CD4-positive, CD25-positive, alpha-beta regulatory T cell (primary cell): ENCODE results near the gene S100A12. TPM values are rescaled to one million over a fixed set of nuclear protein-coding genes. Genes with fewer than 3 reads are reported as not detected.

Experiments used
- ATAC-seq, 2 donors: fragments of 150-1000 bp; cut with Tn5 transposase; one replicate each; pipeline ENCODE4 v1.10.0; 2021; ENCODE audit warnings: low read depth in 2 of 2, moderate number of reproducible peaks in 2 of 2, moderate library complexity in 1 of 2
- DNase-seq, 3 donors: peaks; one replicate each; pipeline versions ENCODE4 v3.0.0 to v3.0.0-alpha.2; 2012 to 2022; ENCODE audit warnings: mixed read lengths in 1 of 3
- H3K27ac ChIP-seq: one replicate; pipeline ENCODE4 v1.7.0; 2013; ENCODE audit warnings: mild to moderate bottlenecking, low read length; ENCODE audit not compliant: insufficient read depth, poor library complexity, severe bottlenecking
- H3K27me3 ChIP-seq: one replicate; pipeline ENCODE4 v1.7.0; 2013; ENCODE audit warnings: low read length; ENCODE audit not compliant: control insufficient read depth, insufficient read depth
- H3K36me3 ChIP-seq: one replicate; pipeline ENCODE4 v1.7.0; 2013; ENCODE audit warnings: mild to moderate bottlenecking, low read length, moderate library complexity; ENCODE audit not compliant: control insufficient read depth, insufficient read depth
- H3K4me1 ChIP-seq: 2 replicates; pipeline ENCODE4 v1.7.0; 2013; ENCODE audit warnings: mild to moderate bottlenecking, low read length; ENCODE audit not compliant: insufficient read depth, control insufficient read depth, poor library complexity, severe bottlenecking
- H3K4me3 ChIP-seq: one replicate; pipeline ENCODE4 v1.7.0; 2013; ENCODE audit warnings: low read depth, mild to moderate bottlenecking, low read length, moderate library complexity
- H3K9me3 ChIP-seq, 2 experiments: 1 replicate in 1 of 2; 2 replicates in 1 of 2; pipeline ENCODE4 v1.7.0; 2013; ENCODE audit warnings: low read length in 2 of 2, mild to moderate bottlenecking in 1 of 2, moderate library complexity in 1 of 2; ENCODE audit not compliant: control insufficient read depth in 2 of 2
- H3K27ac Mint-ChIP-seq, 3 donors: one replicate each; pipeline ENCODE4 v1.8.0; 2020 to 2022; ENCODE audit warnings: mild to moderate bottlenecking in 3 of 3, mixed read lengths in 3 of 3, moderate library complexity in 2 of 3
- H3K27me3 Mint-ChIP-seq: one replicate; pipeline ENCODE4 v1.8.0; 2022; ENCODE audit warnings: mild to moderate bottlenecking, mixed read lengths
- H3K36me3 Mint-ChIP-seq: one replicate; pipeline ENCODE4 v1.8.0; 2020; ENCODE audit warnings: mixed read lengths
- H3K4me1 Mint-ChIP-seq, 4 donors: one replicate each; pipeline ENCODE4 v1.8.0; 2020 to 2022; ENCODE audit warnings: mixed read lengths in 4 of 4, mild to moderate bottlenecking in 1 of 4
- H3K4me3 Mint-ChIP-seq, 4 donors: one replicate each; pipeline ENCODE4 v1.8.0; 2020 to 2022; ENCODE audit warnings: mild to moderate bottlenecking in 4 of 4, mixed read lengths in 4 of 4, moderate library complexity in 3 of 4
- H3K9me3 Mint-ChIP-seq, 7 donors: one replicate each; pipeline ENCODE4 v1.8.0; 2020 to 2022; ENCODE audit warnings: mixed read lengths in 7 of 7, mild to moderate bottlenecking in 3 of 7, moderate library complexity in 2 of 7
- polyA plus RNA-seq, 4 donors: library from polyadenylated mRNA; unstranded; fragments of 300-500 nt; fragmentation: Illumina TruSeq; gene quantifications; one replicate each; pipeline ENCODE4 v1.2.3, GENCODE V29; 2021
- total RNA-seq: library from RNA; stranded (reverse); gene quantifications from one replicate; pipeline ENCODE4 v1.2.3, GENCODE V29; 2022

The S100A12 gene
- total and polyA plus RNA-seq, 5 donors from 2014 or later, result 0.51 to 2.2 TPM; not detected in 3

GRCh38 chr1:153364156-153364555, 11.3 kb downstream of the S100A12 start:
- ATAC-seq, result no peak
- H3K27me3 Mint-ChIP-seq, result peaks cover 9% of the 10 kb centered on the region

GRCh38 chr1:153363641-153364040, 11.8 kb downstream of the S100A12 start:
- Histone ChIP-seq H3K27me3 (no peaks in the 10 kb centered on the region), H3K4me3 (no peak overlapping the region), H3K27ac (no peak overlapping the region), H3K36me3 (no peaks in the 10 kb centered on the region), H3K9me3 (no peaks in the 10 kb centered on the region), H3K4me1 (no peaks in the 10 kb centered on the region)
- Mint-ChIP-seq H3K9me3 (no peaks in the 10 kb centered on the region), H3K27ac (no peak overlapping the region), H3K4me1 (no peaks in the 10 kb centered on the region), H3K27me3 (peaks cover 9% of the 10 kb centered on the region), H3K36me3 (no peaks in the 10 kb centered on the region), H3K4me3 (no peak overlapping the region)
- no peak for ATAC-seq
- no peak for DNase-seq

More at GRCh38 chr1:153364156-153364555, 11.3 kb downstream of the S100A12 start:
- Histone ChIP-seq H3K4me1 (no peaks in the 10 kb centered on the region), H3K27ac (no peak overlapping the region), H3K9me3 (no peaks in the 10 kb centered on the region), H3K27me3 (no peaks in the 10 kb centered on the region), H3K4me3 (no peak overlapping the region), H3K36me3 (no peaks in the 10 kb centered on the region)
- H3K4me3 Mint-ChIP-seq, result no peak overlapping the region
- H3K36me3 Mint-ChIP-seq, result no peaks in the 10 kb centered on the region
- no peak overlapping the region for H3K27ac Mint-ChIP-seq
- H3K4me1 Mint-ChIP-seq, result no peaks in the 10 kb centered on the region
- DNase-seq, result no peak
- no peaks in the 10 kb centered on the region for H3K9me3 Mint-ChIP-seq

- H3K36me3 Mint-ChIP-seq, result no peaks in the 10 kb centered on the region
- no peaks in the 10 kb centered on the region for H3K9me3 Mint-ChIP-seq
- no peak overlapping the region for H3K4me3 Mint-ChIP-seq
- Histone ChIP-seq H3K4me1 (peaks cover 6% of the 10 kb centered on the region), H3K4me3 (no peak overlapping the region), H3K36me3 (no peaks in the 10 kb centered on the region), H3K27ac (no peak overlapping the region), H3K9me3 (no peaks in the 10 kb centered on the region), H3K27me3 (no peaks in the 10 kb centered on the region)
- no peak overlapping the region for H3K27ac Mint-ChIP-seq
- H3K4me1 Mint-ChIP-seq, result peaks cover 0 to 10% (median 2%) of the 10 kb centered on the region in 4 donors
- ATAC-seq, result no peak
- H3K27me3 Mint-ChIP-seq, result peaks cover 9% of the 10 kb centered on the region
- DNase-seq, result no peak
These were observed 13.1 kb downstream of the S100A12 start for GRCh38 chr1:153362187-153362775.

GRCh38 chr1:153361480-153362109, 13.8 kb downstream of the S100A12 start:
- no peaks in the 10 kb centered on the region for H3K36me3 ChIP-seq
- Mint-ChIP-seq H3K4me3 (no peak overlapping the region), H3K27me3 (peaks cover 9% of the 10 kb centered on the region), H3K4me1 (peaks cover 0 to 13% (median 3%) of the 10 kb centered on the region in 4 donors), H3K36me3 (no peaks in the 10 kb centered on the region), H3K9me3 (no peaks in the 10 kb centered on the region), H3K27ac (peak overlapping the region in 1 of 3 donors; percentile 15)
- H3K4me3 ChIP-seq, result no peak overlapping the region
- no peaks in the 10 kb centered on the region for H3K27me3 ChIP-seq
- DNase-seq (no peak), ATAC-seq (no peak)
- peaks cover 6% of the 10 kb centered on the region for H3K4me1 ChIP-seq
- no peaks in the 10 kb centered on the region for H3K9me3 ChIP-seq
- H3K27ac ChIP-seq, result no peak overlapping the region

GRCh38 chr1:153360592-153361479, 14.6 kb downstream of the S100A12 start:
- no peak overlapping the region for H3K4me3 Mint-ChIP-seq
- peaks cover 0 to 13% (median 3%) of the 10 kb centered on the region in 4 donors for H3K4me1 Mint-ChIP-seq
- H3K4me1 ChIP-seq, result peaks cover 6% of the 10 kb centered on the region
- H3K27me3 ChIP-seq, result no peaks in the 10 kb centered on the region
- no peaks in the 10 kb centered on the region for H3K9me3 ChIP-seq
- peaks cover 4% of the 10 kb centered on the region for H3K27me3 Mint-ChIP-seq
- ATAC-seq (no peak), DNase-seq (no peak)
- no peak overlapping the region for H3K4me3 ChIP-seq
- no peaks in the 10 kb centered on the region for H3K36me3 Mint-ChIP-seq
- no peak overlapping the region for H3K27ac ChIP-seq
- no peaks in the 10 kb centered on the region for H3K9me3 Mint-ChIP-seq
- no peaks in the 10 kb centered on the region for H3K36me3 ChIP-seq
- peak overlapping the region in 2 of 3 donors; percentile 15 to 16 for H3K27ac Mint-ChIP-seq

GRCh38 chr1:153360190-153360589, 15.2 kb downstream of the S100A12 start:
- Mint-ChIP-seq H3K36me3 (no peaks in the 10 kb centered on the region), H3K27me3 (peaks cover 4% of the 10 kb centered on the region), H3K27ac (no peak overlapping the region), H3K4me1 (peaks cover 0 to 13% (median 3%) of the 10 kb centered on the region in 4 donors), H3K4me3 (no peak overlapping the region), H3K9me3 (no peaks in the 10 kb centered on the region)
- H3K27me3 ChIP-seq, result no peaks in the 10 kb centered on the region
- no peak overlapping the region for H3K27ac ChIP-seq
- no peaks in the 10 kb centered on the region for H3K9me3 ChIP-seq
- peaks cover 6% of the 10 kb centered on the region for H3K4me1 ChIP-seq
- DNase-seq (no peak), ATAC-seq (no peak)
- no peaks in the 10 kb centered on the region for H3K36me3 ChIP-seq
- no peak overlapping the region for H3K4me3 ChIP-seq

- Mint-ChIP-seq H3K9me3 (peaks cover 0 to 1% (median 0%) of the 10 kb centered on the region in 7 donors), H3K4me1 (peaks cover 0 to 13% (median 3%) of the 10 kb centered on the region in 4 donors), H3K27me3 (peaks cover 4% of the 10 kb centered on the region), H3K36me3 (no peaks in the 10 kb centered on the region), H3K4me3 (no peak overlapping the region), H3K27ac (no peak overlapping the region)
- Histone ChIP-seq H3K27me3 (no peaks in the 10 kb centered on the region), H3K4me1 (peaks cover 6% of the 10 kb centered on the region), H3K36me3 (no peaks in the 10 kb centered on the region), H3K4me3 (no peak overlapping the region), H3K27ac (no peak overlapping the region), H3K9me3 (no peaks in the 10 kb centered on the region)
- ATAC-seq (no peak), DNase-seq (no peak)
These were observed 16.2 kb downstream of the S100A12 start for GRCh38 chr1:153359241-153359640.
